ENCODE measurements around the gene IKBKG.
"Not testable (repeated sequence)": the region's sequence is repeated elsewhere in the genome, so short reads cannot be mapped to it uniquely, and the experiment has no call there.

Gene IKBKG

GRCh38 chrX:154540897-154541535, 6.4 kb upstream of the IKBKG start:
- H3K36me3 Mint-ChIP-seq: peaks cover 10% of the 10 kb centered on the region
- peaks cover 31% of the 10 kb centered on the region for H3K4me1 Mint-ChIP-seq
- ATAC-seq: no peak
- peak overlapping the region; percentile 92 for H3K27ac Mint-ChIP-seq
- H3K27me3 Mint-ChIP-seq: no peaks in the 10 kb centered on the region
- no peaks in the 10 kb centered on the region for H3K9me3 Mint-ChIP-seq
- H3K4me3 Mint-ChIP-seq: no peak overlapping the region

- no peak for ATAC-seq
- peaks cover 31% of the 10 kb centered on the region for H3K4me1 Mint-ChIP-seq
- no peak overlapping the region for H3K4me3 Mint-ChIP-seq
- no peaks in the 10 kb centered on the region for H3K27me3 Mint-ChIP-seq
- no peaks in the 10 kb centered on the region for H3K9me3 Mint-ChIP-seq
- peaks cover 10% of the 10 kb centered on the region for H3K36me3 Mint-ChIP-seq
- peak overlapping the region; percentile 92 for H3K27ac Mint-ChIP-seq
These were observed 5.9 kb upstream of the IKBKG start for GRCh38 chrX:154541589-154541895.

GRCh38 chrX:154541896-154542722, 5.3 kb upstream of the IKBKG start:
- peaks cover 10% of the 10 kb centered on the region for H3K36me3 Mint-ChIP-seq
- H3K4me3 Mint-ChIP-seq: peak overlapping the region; percentile 78
- peak overlapping the region; percentile 92 for H3K27ac Mint-ChIP-seq
- peaks cover 31% of the 10 kb centered on the region for H3K4me1 Mint-ChIP-seq
- H3K9me3 Mint-ChIP-seq: no peaks in the 10 kb centered on the region
- no peak for ATAC-seq
- H3K27me3 Mint-ChIP-seq: no peaks in the 10 kb centered on the region

- no peaks in the 10 kb centered on the region for H3K9me3 Mint-ChIP-seq
- no peaks in the 10 kb centered on the region for H3K27me3 Mint-ChIP-seq
- H3K4me1 Mint-ChIP-seq: peaks cover 32% of the 10 kb centered on the region
- peak; percentile 17 for ATAC-seq
- peak overlapping the region; percentile 78 for H3K4me3 Mint-ChIP-seq
- H3K36me3 Mint-ChIP-seq: peaks cover 10% of the 10 kb centered on the region
- peak overlapping the region; percentile 92 for H3K27ac Mint-ChIP-seq
These were observed 4.5 kb upstream of the IKBKG start for GRCh38 chrX:154542723-154543424.

- no peak for ATAC-seq
- H3K36me3 Mint-ChIP-seq: peaks cover 17% of the 10 kb centered on the region
- peaks cover 49% of the 10 kb centered on the region for H3K4me1 Mint-ChIP-seq
- peak overlapping the region; percentile 77 for H3K4me3 Mint-ChIP-seq
- H3K27ac Mint-ChIP-seq: peak overlapping the region; percentile 95
- no peaks in the 10 kb centered on the region for H3K9me3 Mint-ChIP-seq
- no peaks in the 10 kb centered on the region for H3K27me3 Mint-ChIP-seq
These were observed 1.6 kb upstream of the IKBKG start for GRCh38 chrX:154545673-154546274.

- peak within 1 kb of the TSS; percentile 95 for H3K27ac Mint-ChIP-seq
- peaks cover 19% of the 10 kb centered on the region for H3K36me3 Mint-ChIP-seq
- no peaks in the 10 kb centered on the region for H3K9me3 Mint-ChIP-seq
- peaks cover 55% of the 10 kb centered on the region for H3K4me1 Mint-ChIP-seq
- H3K27me3 Mint-ChIP-seq: no peaks in the 10 kb centered on the region
- H3K4me3 Mint-ChIP-seq: peak within 1 kb of the TSS; percentile 88
- ATAC-seq: peak; percentile 84
These were observed 821 bp upstream of the IKBKG start, which contains the start of gene G6PD for GRCh38 chrX:154546354-154547244. Gene G6PD, minus strand, starts transcription at chrX:154546846. Its CDS starts 691 bp downstream, at chrX:154546155.

GRCh38 chrX:154548028-154548316, 552 bp downstream of the IKBKG start:
- Mint-ChIP-seq H3K27me3 (no peaks in the 10 kb centered on the region), H3K27ac (peak overlapping the region; percentile 95), H3K4me1 (peaks cover 51% of the 10 kb centered on the region), H3K36me3 (peaks cover 22% of the 10 kb centered on the region), H3K9me3 (no peaks in the 10 kb centered on the region), H3K4me3 (peak overlapping the region; percentile 88)
- no peak for ATAC-seq

- no peak for ATAC-seq
- Mint-ChIP-seq H3K4me3 (peak overlapping the region; percentile 51), H3K27ac (peak overlapping the region; percentile 26), H3K4me1 (peaks cover 48% of the 10 kb centered on the region), H3K27me3 (no peaks in the 10 kb centered on the region), H3K9me3 (no peaks in the 10 kb centered on the region), H3K36me3 (peaks cover 29% of the 10 kb centered on the region)
These were observed 2.3 kb downstream of the IKBKG start for GRCh38 chrX:154549766-154550165.

- H3K4me1 Mint-ChIP-seq: peaks cover 43% of the 10 kb centered on the region
- H3K4me3 Mint-ChIP-seq, ATAC-seq, H3K9me3 Mint-ChIP-seq, H3K27ac Mint-ChIP-seq, H3K27me3 Mint-ChIP-seq: not testable (repeated sequence)
- peaks cover 29% of the 10 kb centered on the region for H3K36me3 Mint-ChIP-seq
These were observed 4.8 kb downstream of the IKBKG start for GRCh38 chrX:154552112-154552806.

- ATAC-seq, H3K4me3 Mint-ChIP-seq, H3K36me3 Mint-ChIP-seq, H3K9me3 Mint-ChIP-seq, H3K4me1 Mint-ChIP-seq, H3K27ac Mint-ChIP-seq, H3K27me3 Mint-ChIP-seq: not testable (repeated sequence)
These were observed 10.8 kb downstream of the IKBKG start for GRCh38 chrX:154558060-154558690.

- not testable (repeated sequence) for H3K4me3 Mint-ChIP-seq, H3K27me3 Mint-ChIP-seq, H3K9me3 Mint-ChIP-seq, ATAC-seq, H3K27ac Mint-ChIP-seq, H3K36me3 Mint-ChIP-seq, H3K4me1 Mint-ChIP-seq
These were observed 11.5 kb downstream of the IKBKG start for GRCh38 chrX:154558896-154559295.

GRCh38 chrX:154560326-154560725, 12.9 kb downstream of the IKBKG start:
- H3K4me3 Mint-ChIP-seq, H3K36me3 Mint-ChIP-seq, H3K27ac Mint-ChIP-seq, H3K9me3 Mint-ChIP-seq, ATAC-seq, H3K27me3 Mint-ChIP-seq, H3K4me1 Mint-ChIP-seq: not testable (repeated sequence)

GRCh38 chrX:154562295-154562694, 14.9 kb downstream of the IKBKG start:
- not testable (repeated sequence) for H3K4me1 Mint-ChIP-seq, H3K9me3 Mint-ChIP-seq, H3K36me3 Mint-ChIP-seq, ATAC-seq, H3K27ac Mint-ChIP-seq, H3K27me3 Mint-ChIP-seq, H3K4me3 Mint-ChIP-seq

GRCh38 chrX:154570361-154570760, 22.9 kb downstream of the IKBKG start:
- H3K27ac Mint-ChIP-seq, H3K9me3 Mint-ChIP-seq, H3K4me1 Mint-ChIP-seq, ATAC-seq, H3K4me3 Mint-ChIP-seq, H3K36me3 Mint-ChIP-seq, H3K27me3 Mint-ChIP-seq: not testable (repeated sequence)

Measured in stimulated activated memory B cell treated with anti-CD40 and anti-IgM and Interleukin-4, amounts not matched to agents 10 μg/mL and 1 μg/mL and 100 μg/mL, for 72 hours (primary cell).